ENCODE results near the gene LHPP.
"Not testable (repeated sequence)": the region's sequence is repeated elsewhere in the genome, so short reads cannot be mapped to it uniquely, and the experiment has no call there.

The LHPP gene

GRCh38 chr10:124598196-124598595 lies 136.6 kb downstream of the LHPP start:
- FAIRE-seq = no peak

GRCh38 chr10:124598773-124599587 lies 137.4 kb downstream of the LHPP start:
- FAIRE-seq = no peak

GRCh38 chr10:124599588-124600050 lies 138.0 kb downstream of the LHPP start:
- FAIRE-seq = no peak

- FAIRE-seq = no peak
These were observed 138.6 kb downstream of the LHPP start for GRCh38 chr10:124600051-124600880.

- no peak for FAIRE-seq
These were observed 139.4 kb downstream of the LHPP start for GRCh38 chr10:124601016-124601415.

GRCh38 chr10:124601431-124602120 lies 140.0 kb downstream of the LHPP start:
- no peak for FAIRE-seq

- FAIRE-seq = no peak
These were observed 140.5 kb downstream of the LHPP start for GRCh38 chr10:124602121-124602561.

- FAIRE-seq = no peak
These were observed 141.2 kb downstream of the LHPP start for GRCh38 chr10:124602646-124603365.

- FAIRE-seq = no peak
These were observed 142.0 kb downstream of the LHPP start for GRCh38 chr10:124603376-124604213.

GRCh38 chr10:124604214-124605000 lies 142.8 kb downstream of the LHPP start:
- FAIRE-seq = no peak

- no peak for FAIRE-seq
These were observed 143.4 kb downstream of the LHPP start for GRCh38 chr10:124605001-124605370.

GRCh38 chr10:124605481-124605855 lies 143.8 kb downstream of the LHPP start:
- FAIRE-seq = no peak

- no peak for FAIRE-seq
These were observed 144.5 kb downstream of the LHPP start for GRCh38 chr10:124605856-124606812.

GRCh38 chr10:124606822-124607221 lies 145.2 kb downstream of the LHPP start:
- FAIRE-seq = no peak

- FAIRE-seq = no peak
These were observed 146.1 kb downstream of the LHPP start for GRCh38 chr10:124607693-124608092.

GRCh38 chr10:124608093-124608721 lies 146.6 kb downstream of the LHPP start:
- no peak for FAIRE-seq

GRCh38 chr10:124609698-124610097 lies 148.1 kb downstream of the LHPP start:
- no peak for FAIRE-seq

GRCh38 chr10:124610186-124610585 lies 148.6 kb downstream of the LHPP start:
- FAIRE-seq = not testable (repeated sequence)

- FAIRE-seq = not testable (repeated sequence)
These were observed 149.2 kb downstream of the LHPP start for GRCh38 chr10:124610851-124611250.
